CD1c-positive myeloid dendritic cell (primary cell): ENCODE data around the gene DPM2.

ENCODE experiments used
- DNase-seq: peaks from one replicate; pipeline ENCODE4 v3.0.0-alpha.2; 2016; ENCODE audit errors: extremely low spot score

Gene DPM2

DNA sequence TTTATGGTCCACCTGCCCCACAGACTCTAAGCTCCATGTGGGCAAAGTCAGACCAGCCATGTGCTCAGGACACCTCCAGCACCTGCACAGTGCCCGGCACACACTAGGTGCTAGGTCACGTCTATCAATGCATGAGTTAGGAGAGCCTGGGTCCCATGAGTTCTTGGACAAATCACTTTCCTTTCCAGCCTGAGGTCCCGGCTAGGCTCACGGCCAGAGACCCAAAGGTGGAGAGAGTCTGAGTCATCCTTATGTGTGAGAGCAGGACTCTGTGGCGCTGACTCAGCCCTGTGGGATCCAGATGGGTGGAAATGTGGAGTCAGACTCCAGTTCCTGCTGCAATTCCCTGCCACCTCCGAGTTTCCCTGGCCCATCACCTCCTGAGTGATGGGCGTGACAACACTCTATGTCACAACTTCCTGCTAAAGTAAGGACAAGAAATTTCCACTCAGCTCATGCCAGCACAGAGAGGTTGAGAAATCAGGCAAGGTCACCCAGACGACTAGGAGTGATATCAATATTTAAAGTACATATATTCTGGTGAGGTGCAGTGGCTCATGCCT, 18.3 kb downstream of the DPM2 start:
- peak; percentile 94 for DNase-seq

DNA sequence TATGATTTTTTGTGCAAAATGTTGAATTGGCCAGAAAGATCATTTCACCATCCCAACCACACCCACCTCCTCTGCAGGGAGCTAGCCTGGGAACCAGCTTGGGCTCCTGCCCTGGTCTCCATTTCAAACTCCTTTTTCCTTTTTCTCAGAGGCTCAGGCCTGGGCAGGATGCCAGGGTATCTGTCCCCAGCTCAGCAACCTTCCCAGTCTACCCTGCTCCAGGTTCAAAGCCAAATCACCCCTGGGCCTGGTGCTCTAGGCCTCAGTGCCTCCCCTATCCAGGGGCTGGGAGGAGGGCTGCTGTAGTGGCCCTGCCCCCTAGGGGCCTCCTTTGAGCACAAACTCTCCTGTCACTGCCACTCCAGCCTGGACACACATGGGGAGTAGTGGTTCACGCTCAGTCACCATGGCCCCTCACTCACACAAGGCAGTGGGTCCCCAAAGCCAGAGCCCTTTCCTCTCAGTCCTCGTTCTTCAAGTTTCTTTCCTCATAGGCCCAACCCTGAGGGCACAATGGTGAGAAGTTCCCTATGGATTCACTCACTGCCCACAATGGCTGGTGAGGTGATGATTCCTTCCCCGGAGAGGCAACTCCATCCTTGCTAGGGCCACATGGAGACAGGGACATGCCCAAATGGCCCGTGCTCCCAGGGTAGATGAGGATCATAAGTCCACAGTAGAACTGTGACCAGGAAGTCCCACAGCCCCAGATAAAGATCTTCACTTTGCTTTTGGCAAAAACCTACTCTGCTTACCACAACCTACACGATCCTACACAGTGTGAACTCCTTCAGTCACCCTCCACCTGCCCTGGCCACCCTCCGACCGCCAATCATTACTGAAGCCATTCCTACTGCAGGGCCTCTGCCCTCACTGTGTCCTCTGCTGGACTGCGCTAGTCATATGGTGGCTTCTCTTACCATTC, 19.2 kb downstream of the DPM2 start:
- DNase-seq, result peak; percentile 42

DNA sequence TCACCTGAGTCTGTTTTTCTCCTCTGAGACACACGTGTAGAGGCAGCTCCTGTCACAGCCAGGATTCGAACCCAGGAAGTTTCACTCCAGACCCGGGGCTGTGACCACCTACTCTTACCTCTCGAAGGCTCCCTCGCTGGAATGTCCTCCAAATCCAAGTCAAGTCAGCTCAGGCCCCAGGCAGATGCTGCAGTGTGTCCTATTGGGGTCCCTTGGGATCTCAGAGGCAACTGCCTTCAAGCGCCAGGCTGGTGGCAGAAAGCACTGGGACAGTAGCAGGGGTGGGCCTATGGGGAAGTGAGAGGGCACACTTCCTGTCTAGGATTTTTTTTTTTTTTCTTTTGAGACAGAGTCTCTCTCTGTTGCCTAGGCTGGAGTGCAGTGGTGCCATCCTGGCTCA, 20.1 kb downstream of the DPM2 start:
- DNase-seq, result peak; percentile 77

DNA sequence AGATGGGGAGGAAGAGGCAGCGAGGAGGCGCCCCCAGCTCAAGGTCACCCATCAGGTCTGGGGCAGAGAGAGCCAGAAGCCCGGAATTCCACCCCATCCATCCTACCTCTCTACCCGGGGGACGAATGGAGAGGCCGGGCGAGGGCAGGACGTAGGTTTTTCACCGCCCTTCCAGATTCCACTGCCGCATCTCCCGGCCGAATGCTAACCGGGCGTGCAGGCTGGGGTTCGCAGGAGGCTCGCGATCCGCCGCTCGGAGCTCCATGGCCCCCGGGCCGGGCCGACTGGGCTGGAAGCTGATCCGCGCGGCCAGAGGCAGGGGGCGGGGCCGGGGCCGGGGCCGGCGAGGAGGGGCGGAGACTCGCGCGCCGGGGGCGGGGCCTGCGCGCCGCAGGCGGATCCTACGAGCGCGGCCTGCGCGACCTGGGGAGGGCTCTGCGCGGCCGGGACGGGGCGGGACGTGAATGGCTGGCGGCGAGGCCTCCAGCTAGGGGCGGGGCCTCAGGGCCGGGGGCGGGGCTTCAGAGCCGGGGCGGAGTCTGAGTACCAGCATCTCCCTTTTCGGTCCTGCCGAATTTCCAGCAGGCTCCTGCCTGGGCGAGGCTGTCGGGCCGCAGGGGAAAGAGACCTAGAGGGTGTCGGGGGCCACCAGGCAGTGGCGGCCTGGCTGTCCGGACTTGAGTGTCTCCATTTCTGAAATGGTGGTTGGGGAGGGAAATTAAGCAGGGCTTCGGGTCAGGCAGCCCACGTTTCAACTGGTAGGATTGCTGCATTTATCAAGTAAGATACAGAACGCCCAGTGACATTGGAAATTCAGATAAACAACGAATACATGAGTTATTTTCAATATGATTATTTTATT, 20.7 kb downstream of the DPM2 start, which contains the start of gene ST6GALNAC4:
TSS of gene ST6GALNAC4 (minus strand) at position 322 of the 862 bp plus-strand sequence. CDS start 622 bp downstream, outside the sequence.
- DNase-seq, result peak; percentile 97

DNA sequence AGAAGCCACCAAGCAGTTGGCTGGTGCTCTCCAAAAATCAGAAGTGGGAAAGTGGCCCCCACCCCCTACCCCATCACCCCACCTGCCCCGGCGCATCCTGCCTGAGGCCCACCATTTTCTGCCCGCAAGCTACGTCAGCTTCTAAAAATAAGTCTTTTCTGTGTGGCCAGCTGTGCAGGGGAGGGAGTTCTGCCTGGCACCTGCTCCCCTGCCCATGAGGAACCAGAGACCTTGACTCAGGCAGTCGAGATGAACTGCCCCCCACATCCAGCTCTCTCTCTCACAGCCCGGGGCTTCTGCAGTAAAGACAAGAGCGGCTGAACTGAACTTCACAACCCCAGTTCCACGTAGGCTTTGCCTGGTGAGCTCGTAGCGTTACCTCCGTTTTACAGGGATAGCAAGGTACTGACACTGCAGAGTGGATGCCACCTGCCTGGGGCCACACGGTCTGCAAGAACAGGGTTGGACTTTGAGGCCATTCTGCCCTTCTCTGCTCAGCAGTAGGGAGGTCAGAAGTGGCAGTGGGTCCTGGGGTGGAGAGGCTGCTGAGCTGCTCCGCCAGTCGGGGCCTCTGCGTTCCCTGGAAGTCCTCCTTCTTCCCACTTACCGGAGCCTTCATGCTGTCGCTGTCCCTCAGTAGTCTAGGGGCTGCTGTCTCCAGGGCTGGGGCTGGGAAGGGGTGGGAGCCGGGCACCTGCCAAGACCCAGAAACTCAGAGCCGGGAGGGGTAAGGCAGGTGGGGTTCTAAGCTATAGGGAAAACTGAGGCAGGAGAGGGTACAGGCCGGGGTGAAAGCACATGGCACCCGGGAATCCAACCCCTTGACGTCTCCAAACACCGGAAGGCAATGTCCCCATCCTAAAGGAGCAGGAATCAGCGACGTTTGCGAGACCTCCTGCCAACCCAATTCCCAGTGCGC, 21.6 kb downstream of the DPM2 start:
- DNase-seq, result peak; percentile 62

DNA sequence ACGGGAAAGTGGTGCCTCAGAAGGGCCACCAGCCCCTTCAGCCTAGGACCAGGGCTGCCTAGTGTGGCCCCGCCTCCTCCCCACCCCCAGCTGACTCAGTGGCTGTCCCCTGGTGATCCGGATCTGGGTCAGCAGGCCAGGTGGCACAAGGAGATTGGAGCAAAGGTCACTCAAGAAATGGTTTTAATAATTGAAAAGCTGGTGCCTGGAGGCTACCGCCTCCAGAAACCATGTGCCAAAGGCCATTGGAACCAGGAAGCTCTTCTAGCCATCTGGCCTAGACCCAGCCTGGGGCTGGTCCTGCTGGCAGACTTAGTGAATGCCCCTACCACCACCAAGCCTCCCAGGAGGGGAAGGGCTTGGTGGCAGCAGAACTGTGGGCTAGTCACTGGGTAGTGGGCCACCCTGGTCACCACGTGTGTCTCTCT, 22.3 kb downstream of the DPM2 start:
- no peak for DNase-seq

DNA sequence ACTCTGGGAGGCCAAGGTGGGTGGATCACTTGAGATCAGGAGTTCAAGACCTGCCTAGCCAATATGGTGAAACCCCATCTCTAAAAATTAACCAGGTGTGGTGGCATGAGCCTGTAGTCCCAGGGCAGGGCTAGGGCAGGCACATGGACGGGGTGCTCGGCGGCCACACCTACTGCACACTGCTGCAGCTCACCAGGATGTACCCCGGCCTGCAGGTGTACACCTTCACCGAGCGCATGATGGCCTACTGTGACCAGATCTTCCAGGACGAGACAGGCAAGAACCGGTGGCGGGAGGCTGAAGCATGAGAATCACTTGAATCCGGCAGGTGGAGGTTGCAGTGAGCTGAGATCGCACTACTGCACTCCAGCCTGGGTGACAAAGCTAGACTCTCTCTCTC, 24.0 kb downstream of the DPM2 start:
- no peak for DNase-seq

DNA sequence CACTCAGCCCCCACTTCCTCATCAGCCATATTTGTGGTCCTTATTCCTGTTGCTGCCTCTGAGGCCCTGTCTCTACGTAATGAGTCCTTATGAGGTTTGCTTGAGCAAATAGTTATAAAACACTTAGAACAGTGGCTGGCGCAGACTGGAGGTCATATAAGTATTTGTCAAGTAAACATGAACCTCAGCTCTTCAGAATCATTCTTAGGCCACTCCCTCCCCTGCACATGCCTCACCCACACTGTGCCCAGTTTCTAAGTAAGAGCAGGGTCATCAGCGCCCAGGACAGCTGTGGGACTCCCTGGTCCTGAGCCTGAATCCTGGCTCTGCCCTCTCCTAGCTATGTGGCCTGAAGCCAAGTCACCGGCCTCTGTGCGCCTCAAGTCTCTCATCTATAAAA, 24.8 kb downstream of the DPM2 start:
- peak; percentile 19 for DNase-seq

DNA sequence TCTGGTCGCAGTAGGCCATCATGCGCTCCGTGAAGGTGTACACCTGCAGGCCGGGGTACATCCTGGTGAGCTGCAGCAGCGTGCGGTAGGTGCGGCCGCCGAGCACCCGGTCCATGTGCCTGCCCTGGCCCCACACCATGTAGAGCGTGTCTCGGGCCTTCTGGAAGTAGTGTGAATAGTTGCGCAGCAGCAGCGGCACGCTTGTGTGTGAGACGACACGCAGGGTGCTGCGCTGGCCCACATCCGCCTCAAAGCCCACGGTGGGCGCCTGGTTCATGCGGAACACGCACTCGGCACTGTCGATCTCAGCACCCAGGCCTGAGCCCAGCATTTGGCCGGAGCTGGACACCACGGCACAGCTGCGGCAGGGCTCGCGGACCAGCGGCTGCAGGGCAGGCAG, 25.4 kb downstream of the DPM2 start:
- no peak for DNase-seq

DNA sequence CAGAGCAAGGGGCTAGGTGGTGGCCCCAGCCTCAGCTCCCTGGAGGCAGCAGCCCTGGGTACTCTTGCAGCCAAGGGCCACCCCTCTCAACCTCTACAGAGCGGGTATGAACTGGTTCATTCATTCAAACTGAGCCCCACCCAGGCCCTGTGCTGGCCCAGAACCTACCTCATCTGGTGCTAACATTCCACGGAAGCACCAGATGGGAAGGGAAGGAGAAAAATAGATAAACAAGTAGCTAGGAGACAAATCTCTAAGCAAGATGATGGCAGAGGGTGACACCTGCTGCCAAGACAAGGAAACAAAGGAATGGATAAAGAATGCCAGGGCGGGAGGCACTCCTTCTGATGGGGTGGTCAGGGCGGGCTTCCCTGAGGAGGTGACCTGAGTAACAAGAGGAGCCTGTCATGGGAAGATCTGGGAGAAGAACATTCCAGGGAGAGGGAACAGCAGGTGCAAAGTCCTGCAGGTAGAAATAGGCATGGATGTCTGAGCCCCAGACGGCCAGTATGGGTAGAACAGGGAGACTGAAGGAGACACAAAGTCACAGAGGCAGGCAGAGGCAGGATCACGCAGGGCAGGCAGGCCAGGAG, 26.9 kb downstream of the DPM2 start:
- DNase-seq, result no peak

DNA sequence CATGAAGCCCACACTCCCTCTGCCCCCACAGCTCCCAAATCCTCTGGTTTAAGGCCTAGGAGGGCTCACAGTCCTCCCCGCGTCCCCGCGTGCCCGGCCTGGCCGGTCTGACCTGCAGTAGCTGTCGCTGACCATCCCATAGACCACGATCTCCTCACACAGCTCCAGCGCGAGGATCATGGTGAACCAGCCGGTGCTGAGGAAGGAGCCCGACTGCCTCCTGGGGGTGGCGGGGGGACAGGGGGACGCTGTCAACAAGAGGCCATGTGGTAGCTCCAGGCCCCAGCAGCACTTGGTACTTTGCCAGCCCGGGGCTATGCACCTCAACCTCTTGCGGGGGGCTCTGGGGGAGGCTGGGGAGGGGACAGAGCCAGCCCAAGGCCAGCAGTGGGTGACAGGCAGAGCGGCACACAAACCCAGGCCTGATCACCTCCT, 27.8 kb downstream of the DPM2 start:
- DNase-seq, result no peak

DNA sequence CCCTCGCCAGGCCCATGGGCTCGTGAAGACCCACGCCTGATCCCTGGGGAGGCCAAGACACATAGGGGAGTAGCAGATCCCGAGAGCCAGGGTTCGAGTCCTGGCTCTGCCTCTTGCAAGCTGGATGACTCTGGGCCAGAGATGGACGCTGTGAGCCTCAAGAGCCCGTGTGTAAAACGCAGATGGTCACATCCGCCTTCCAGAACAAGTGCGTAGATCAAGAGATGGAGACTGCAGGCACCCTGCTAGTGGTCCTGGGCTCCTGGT, 29.1 kb downstream of the DPM2 start:
- DNase-seq, result no peak

DNA sequence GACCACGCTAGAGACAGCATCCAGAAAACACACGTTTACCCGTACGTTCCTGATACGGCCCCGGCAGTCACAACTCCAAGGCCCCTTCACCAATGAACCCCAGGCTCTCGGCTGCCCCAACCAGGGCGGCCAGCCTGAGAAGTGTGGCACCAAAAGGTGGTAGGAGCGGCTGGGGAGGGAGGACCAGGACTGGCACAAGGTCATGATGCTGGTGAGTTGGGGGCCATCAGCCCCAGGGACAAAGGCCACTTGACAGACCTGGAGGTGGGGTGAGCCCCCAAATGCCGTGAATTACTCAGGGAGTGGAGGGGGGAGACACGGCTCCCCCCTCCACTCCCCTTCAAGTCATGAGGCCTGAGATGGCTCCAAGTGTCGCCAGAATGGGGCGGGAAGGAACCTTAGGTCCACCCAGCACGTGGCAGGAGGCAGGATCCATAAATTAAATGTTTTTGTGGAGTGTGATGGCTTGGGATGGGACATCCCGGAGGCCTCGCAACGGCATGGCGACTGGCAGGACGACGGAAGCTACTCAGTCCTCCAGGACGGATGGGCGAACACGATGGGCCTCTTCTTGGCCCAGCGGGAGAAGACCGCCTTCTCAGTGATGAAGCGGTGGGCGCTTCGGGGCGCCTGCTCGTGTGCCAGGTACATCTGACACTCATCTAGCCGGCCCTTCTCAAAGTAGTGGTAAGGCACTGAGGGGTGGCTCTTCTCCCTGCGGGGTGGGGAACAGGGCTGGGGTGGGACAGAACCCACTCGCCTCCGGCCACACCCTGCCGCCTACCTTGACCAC, 29.6 kb downstream of the DPM2 start:
- no peak for DNase-seq

DNA sequence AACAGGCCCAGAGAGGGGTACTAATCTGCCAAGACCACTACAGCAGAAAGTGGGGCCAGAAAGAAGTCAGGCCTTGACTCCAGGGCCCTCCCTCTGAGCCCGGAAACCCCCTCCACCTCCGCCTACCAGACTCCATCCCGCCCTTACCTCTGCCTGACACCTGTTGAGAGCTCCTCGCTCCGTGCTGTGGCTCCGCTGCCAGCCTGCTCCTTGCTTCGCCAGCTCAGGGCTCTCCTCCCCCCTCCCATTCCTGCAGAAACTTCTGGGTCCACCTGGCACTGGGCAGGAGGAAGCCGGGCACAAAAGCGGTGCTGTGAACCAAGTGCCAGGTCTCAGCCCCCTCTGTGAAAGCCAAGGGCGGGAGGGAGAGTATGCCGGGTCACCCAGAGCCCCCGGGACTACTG, 31.9 kb downstream of the DPM2 start:
- DNase-seq, result no peak

DNA sequence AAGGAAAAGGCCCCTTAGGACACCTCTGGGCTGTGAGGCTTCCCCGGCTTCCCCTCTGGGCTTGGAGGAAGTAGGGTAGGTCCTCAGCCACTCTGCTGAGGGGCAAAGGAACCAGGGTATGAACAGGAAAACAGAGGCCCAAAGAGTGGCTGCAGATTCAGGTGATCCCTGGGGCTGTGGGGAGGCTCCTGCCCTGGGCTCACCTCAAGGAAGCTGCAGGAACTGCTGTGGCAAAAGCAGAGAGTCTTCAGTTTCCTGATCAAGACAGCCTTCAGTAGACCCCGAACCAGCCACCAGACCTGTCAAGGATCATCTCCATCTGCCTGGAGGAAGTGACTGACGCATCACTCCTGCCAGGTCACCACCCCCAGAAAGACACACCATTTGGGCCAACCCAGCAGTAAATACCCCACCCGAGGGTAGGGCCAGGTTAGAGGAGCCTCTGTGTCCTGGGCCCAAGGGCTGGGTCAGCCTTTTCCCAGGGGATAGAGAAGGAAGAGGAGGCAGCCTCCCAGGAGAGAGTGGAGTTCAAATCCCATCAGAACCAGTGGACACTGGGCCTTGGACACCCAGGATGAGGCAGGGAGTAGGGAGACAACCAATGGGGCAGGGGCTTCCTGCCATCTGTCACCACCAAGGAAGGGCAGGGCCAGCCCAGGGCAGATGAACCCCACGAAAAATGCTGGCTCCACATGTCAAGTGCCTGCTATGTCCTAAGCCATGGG, 32.5 kb downstream of the DPM2 start:
- DNase-seq, result no peak

DNA sequence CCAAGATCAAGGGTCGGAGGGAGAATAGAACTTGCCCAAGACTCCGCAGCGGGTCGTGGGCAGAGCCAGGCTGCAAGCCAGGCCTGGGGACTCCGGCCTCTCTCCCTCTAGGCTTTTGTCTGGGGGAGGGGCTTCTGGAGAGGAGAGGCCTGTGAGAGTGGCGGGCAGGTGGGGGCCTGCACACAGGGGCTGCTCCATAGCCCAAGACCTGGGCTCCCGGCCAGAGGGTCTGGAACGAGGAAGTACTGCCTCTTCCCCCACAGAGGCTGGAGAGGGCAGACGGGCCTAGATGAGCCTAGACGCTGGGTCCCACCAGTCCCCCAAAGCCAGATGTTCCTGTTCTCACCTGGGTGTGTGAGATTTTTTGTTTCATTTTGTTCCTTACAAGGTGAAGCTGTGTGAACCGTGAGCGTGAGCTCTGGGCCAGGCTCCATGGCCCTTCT, 33.1 kb downstream of the DPM2 start:
- peak; percentile 52 for DNase-seq

DNA sequence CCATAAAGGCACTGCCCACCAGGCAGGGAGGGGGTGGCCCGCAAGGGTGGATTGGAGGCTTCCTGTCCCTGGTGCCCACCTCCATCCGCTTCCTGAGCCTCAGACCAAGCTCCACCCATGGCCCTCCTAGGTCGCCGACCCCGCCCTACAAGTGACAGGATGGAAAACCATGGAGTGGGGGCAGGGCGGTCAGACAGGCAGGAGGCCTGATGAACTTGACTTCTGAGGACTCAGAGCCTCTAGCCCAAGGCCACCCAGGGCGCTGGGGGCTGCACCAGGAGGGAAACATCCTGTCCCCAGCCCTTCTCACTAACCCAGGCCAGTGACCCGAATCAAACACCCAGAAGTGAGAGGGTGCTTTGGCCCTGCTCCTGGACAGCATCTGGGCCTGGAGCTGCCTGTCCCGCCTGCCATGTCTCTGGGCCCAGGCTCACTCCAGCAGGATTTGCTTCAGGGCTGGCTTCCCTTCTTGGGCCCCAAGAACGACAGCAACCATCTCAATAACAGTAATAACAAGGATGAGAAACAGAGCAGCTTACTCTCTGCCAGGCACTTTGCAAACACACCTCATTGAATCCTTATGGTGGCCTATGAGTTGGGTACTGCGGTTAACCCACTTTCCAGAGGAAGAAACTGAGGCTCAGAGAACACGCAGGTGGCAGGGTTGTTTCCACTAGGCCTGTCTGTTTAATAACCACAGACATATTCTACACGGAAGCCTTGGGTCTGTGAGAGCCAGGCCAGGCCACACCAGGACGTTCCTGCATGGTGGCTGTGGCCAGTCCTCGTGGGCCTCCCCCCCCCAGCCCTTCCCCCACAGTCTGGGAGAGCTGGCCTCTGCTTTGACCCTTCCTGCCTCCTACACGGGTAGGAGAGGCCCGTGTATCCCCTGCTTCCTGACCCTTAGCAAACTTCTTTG, 33.8 kb downstream of the DPM2 start:
- DNase-seq, result no peak
